GM19193 (cell line): ENCODE results near the gene CAPN15.

Source experiments
- POLR2A ChIP-seq: IDR thresholded peaks from 4 replicates; pipeline ENCODE4 v1.6.1; 2011; ENCODE audit not compliant: insufficient read depth, insufficient read length; ENCODE audit errors: extremely low read depth

CAPN15 gene

DNA sequence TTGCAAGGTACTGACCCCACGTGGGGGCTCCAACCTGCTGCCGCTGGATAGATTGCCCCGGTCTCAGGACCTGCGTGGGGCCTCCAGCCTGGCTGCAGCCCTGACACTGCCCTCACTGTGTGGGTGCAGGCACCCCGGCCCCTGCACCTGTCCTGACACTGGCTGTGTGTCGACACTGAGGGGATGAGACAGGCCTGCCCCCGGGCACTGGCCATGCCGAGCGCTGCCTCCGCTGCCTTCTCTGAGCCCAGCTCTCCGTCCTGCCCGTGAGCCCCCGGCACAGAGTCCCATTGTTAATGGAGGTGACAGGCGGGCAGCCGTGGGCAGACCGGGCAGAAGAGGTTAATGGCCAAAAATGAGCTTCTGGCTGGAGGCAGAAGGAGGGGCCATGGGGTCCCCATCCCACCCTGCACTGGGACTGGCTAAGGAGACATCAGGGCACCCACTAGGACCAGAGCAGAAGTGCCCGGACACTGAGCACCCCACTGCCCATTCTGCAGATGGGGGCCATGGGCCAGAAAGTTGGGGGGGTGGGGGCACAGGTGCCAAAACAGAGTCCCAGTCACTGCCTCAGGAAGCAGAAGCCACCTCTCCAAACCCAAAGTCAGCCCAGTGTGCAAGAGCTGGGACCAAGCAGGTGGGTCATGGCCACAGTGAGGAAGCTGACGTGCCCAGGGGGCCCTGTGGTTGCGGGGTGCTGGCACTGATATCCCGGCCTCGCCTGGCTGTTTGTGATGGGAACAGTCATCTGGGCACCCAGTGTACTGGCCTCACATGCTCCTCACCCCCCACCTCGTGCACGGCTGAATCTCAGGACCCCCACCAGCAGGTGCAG lies 30.2 kb downstream of the CAPN15 start:
- TF ChIP-seq POLR2A: no peak

DNA sequence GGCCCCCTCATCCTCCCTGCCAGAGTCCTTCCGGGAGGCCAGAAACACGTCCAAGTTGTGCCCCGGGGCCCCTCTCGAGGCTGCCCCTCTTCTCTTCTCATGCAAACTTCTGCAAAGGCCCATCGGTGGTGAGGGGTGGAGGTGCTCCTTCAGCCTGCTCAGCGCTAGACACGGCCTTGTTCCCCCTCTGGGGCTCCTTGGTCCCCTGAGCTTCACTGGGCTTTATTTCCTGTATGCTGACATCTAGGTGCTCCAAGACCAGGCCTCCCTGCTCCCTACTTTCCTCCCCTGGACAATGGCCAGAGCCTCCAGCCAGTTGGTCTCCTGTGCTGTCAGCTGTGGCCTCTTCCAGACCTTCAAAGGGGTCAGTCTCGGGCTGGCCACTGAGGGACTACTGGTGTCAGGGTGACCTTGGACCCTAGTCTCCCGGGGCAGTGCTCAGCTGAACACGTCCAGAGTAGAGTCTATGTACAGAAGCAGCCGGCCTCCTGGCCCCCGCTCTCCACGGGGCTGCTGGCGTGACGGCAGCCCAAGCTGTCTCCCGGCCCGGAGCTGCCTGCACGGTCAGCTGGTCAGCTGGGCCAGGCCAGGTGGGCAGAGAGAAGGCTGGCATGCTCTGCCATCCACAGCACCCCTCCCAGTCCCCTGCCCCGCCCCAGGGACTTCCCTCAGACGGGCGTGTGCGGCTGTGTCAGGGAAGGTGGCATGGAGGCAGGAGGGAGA lies 30.9 kb downstream of the CAPN15 start:
- no peak for TF ChIP-seq POLR2A

DNA sequence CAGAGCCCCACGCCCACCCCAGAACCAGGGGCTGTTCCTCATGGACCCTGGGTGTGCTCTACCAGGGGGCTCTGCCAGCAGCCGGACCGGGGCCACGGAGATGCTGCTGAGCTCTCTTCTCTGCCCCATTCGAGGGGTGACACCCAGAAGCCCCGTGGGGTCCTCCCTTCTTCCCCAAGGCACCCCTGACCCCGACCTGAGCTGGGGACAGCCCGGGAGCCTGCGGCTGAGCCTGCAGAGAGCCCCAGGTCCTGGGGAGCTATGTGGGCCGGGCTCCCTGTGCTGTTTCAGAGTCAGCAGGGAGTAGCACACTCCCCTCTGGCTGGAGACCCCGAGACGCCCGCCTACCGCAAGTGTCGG lies 31.5 kb downstream of the CAPN15 start:
- no peak for TF ChIP-seq POLR2A

DNA sequence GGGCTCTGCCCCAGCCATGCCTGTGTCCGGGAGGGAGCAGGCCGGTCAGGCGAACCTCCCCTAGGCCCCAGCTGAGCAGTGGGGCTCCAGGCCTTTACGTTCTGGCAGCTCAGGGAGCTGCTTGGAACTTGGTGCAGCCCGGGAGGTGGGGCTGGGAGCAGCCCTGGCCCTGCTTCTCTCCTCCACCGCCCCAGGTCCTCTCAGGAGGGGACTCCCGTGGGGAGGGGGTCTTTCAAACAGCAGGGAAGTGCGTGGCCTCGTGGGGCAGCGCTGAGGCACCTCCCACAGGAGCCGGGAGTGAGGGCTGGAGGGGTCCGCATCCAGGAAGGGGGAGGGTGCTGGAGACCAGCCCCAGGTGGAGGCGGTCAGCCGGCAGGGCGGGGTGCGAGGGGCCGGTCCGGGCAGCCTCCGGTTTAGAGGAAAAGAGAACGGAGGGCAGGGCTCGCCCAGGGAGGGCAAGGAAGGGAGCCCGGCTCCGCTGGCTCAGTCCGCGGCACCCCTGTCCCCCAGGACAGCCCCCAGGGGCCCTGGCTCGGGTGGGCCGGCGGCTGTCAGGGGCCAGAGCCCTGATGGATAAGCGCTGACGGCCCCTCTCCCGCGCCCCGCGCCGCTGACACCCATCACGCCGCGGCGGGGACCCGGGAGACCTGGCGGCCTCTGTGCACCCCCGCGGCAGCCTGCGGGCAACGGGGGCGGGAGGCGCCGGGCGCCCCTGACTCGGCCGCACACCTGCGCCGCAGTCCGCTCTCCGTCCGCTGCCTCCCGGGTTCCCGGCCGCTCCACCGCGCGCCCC lies 32.1 kb downstream of the CAPN15 start:
- no peak for TF ChIP-seq POLR2A

GRCh38 chr16:560204-560700 lies 32.7 kb downstream of the CAPN15 start, which contains the start of gene PRR35:
PRR35 (plus strand) TSS chr16:560394; CDS start chr16:563295, 2,901 bp downstream.
- no peak for TF ChIP-seq POLR2A

GRCh38 chr16:560701-561412 lies 33.3 kb downstream of the CAPN15 start:
- no peak for TF ChIP-seq POLR2A

DNA sequence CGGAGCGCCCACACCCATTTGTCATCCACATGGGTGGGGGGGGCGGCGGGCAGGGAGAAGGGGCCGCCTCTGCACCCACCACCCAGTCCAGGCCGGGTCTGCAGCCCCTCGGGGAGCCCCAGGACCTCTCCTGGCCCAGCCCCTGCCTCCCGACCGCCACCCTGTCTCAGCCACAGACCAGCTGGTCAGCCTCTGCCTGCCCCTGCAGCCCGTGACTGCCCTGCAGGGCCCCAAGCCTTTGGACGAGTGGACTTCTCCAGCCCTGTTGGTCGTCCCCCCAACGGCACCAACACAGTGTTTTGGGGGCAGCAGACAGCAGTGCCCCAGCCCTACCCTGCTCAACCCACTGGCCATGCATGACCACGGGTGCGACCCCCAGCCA lies 33.9 kb downstream of the CAPN15 start:
- TF ChIP-seq POLR2A: no peak

DNA sequence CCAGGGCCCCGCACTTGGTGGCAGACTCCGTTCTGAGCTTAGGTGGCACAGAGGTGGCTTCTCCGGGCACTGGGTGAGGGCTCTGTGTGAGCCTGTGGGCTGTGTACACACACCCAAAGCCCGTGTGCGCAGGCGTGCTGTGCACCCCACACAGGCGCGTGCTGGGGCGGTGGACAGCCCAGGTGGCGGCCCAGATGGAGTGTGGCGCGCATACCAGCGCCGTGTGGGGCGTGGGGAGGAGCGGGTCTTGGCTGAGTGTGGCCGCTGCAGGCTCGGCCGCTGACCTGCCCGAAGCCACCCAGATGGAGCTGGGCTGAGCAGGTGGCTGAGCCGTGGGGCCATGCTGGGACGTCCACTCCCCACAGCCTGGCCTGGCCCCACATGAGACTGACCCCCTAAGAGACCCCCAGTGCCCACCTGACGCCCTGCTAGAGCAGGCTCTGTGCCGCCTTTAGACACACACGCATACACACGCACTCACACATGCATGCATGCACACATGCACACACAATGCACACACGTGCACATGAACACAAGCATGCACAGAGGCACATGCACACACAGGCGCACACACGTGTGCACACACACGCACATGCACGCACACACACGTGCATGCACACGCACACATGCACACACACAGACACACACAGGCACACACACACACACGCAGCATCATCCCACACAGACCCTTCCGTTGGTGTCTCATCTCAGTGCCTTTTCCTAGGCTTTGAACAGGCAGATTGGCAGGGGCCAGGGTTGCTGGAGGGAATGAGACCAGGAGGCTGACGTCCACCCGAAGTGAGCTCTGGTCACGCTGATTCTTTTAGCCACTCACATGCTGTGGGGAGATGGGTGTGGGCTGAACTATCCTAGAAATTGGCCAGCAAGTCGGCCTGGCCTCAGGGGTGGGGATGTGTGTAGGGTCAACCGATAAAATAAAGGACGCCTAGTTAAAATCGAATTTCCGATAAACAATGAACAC lies 34.7 kb downstream of the CAPN15 start:
- no peak for TF ChIP-seq POLR2A

DNA sequence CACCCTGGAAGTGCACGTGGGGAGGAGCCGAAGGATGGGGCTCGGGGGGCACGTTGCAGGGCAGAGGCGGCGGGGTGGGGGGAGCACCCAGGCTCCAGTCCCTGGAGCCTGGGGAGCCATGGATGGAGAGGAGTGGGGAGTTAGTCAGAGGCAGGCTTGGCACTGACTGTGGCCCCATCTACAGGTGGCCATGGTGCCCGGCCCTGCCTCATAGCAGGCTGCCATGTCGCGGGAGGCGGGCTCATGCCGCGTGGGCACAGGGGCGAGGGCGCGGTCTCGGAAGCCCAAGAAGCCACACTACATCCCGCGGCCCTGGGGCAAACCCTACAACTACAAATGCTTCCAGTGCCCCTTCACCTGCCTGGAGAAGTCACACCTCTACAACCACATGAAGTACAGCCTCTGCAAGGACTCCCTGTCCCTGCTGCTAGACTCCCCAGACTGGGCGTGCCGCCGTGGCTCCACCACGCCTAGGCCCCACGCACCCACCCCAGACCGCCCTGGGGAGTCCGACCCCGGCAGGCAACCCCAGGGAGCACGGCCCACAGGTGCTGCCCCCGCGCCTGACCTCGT lies 35.6 kb downstream of the CAPN15 start:
- no peak for TF ChIP-seq POLR2A

DNA sequence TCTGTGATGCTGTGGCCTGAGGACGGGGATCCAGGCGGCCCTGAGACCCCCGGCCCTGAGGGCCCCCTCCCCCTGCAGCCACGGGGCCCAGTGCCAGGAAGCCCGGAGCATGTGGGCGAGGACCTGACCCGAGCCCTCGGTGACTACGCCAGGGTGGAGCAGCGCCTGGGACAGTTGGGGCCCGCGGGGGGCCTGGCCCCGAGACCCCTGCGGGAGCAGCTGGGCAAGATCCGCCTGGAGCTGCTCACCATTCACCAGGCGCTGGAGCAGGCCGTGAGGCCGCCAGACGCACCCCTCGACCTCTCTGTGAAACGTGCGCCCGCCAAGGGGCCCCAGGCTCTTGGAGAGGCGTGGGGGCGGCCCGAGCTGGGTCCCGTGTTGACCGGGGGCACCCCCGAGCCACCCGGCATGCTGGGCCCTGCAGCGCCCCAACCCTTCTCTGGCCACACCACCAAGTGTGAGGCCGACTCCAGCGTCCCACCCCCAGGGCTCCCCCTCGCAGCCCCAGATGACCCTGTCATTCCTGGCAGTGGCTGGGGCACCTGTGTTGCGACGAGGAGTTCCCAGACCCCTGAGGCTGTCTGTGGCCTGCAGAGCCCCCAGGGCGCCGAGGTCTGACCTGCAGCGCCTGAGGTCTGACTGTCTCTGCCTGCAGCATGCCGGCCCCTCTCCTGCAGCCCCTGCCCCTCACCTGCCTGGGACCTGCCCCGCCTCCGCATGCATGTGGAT lies 37.3 kb downstream of the CAPN15 start:
- no peak for TF ChIP-seq POLR2A

DNA sequence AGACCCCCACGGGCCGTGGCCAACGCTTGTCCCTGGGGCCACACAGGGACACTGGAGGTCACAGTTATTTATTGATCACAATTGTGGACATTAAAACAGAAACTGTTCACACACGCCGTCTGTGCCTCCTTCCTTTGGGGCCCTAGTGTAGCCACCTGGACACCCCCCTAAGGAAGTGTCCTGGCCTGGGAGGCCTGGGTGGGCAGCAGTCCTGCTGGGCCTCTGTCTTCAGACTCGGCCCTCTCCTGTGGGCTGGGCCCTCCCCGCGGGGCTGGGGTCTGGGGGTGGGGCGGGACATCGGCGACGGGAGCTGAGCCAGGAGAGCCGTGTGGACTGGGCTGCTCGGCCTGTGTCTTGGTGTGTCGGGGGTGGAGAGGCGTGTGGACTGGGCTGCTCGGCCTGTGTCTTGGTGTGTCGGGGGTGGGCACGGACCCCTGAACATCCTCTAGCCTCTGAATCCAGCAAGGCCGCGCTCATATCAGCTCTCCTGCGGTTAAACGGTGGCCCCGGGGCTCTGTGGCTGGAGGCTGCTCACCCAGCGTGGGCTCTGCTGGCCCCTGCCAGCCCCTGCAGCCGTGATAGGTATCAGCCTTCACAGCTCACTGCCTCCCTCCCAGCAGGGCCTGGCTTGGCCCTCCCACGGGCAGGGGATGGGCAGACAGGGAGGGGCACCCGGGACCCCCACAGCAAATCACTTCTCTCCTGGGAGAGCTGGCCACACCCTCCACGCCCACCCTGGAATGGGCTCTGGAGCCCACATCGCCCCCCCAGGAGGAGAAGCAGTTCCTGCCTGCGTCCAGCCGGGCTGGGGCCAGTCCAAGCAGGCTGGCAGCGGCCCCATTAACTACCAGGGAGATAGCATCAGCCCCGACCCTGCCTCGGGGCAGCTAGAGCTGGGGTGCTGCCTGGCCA lies 38.2 kb downstream of the CAPN15 start:
- TF ChIP-seq POLR2A: no peak
